Hepatocyte (in vitro differentiated cells): ENCODE data around the gene PPDPF.

ENCODE experiments used
- EZH2 ChIP-seq: fragments of 200-600 bp; sonication (generic); IDR thresholded peaks from 2 replicates; pipeline ENCODE4 v1.6.1; 2016; ENCODE audit warnings: antibody characterized with exemption, mild to moderate bottlenecking, borderline replicate concordance
- TF ChIP-seq, protein P1 (sequence below): fragments of 200-600 bp; sonication (generic); IDR thresholded peaks from 2 replicates; pipeline ENCODE4 v1.5.1; 2016; ENCODE audit warnings: antibody characterized with exemption, mild to moderate bottlenecking; ENCODE audit not compliant: poor library complexity

DNA sequence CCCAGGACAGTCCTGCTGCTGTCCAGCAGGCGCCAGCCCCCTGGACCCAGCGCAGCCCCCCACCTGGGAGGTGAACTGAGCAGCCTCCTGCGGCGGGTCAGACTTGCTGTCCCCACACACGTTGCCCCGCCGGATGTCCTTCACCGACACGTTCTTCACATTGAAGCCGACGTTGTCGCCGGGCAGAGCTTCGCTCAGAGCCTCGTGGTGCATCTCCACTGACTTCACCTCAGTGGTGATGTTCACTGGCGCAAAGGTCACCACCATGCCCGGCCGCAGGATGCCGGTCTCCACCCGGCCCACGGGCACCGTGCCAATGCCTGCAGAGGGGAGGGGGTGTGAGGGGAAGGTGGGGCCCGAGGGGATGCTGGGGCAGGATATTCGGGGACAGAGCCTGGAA lies 30.1 kb upstream of the PPDPF start:
- TF ChIP-seq, protein P1, sequence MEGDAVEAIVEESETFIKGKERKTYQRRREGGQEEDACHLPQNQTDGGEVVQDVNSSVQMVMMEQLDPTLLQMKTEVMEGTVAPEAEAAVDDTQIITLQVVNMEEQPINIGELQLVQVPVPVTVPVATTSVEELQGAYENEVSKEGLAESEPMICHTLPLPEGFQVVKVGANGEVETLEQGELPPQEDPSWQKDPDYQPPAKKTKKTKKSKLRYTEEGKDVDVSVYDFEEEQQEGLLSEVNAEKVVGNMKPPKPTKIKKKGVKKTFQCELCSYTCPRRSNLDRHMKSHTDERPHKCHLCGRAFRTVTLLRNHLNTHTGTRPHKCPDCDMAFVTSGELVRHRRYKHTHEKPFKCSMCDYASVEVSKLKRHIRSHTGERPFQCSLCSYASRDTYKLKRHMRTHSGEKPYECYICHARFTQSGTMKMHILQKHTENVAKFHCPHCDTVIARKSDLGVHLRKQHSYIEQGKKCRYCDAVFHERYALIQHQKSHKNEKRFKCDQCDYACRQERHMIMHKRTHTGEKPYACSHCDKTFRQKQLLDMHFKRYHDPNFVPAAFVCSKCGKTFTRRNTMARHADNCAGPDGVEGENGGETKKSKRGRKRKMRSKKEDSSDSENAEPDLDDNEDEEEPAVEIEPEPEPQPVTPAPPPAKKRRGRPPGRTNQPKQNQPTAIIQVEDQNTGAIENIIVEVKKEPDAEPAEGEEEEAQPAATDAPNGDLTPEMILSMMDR = no peak
- TF ChIP-seq EZH2 = no peak
